ENCODE data around the gene RFFL. TPM values are rescaled to one million over a fixed set of nuclear protein-coding genes. Genes with fewer than 3 reads are reported as not detected.

Gene RFFL
- total and polyA plus RNA-seq, 3 donors from 2014 or later = 42.0 to 68.6 (median 46.3) TPM

DNA sequence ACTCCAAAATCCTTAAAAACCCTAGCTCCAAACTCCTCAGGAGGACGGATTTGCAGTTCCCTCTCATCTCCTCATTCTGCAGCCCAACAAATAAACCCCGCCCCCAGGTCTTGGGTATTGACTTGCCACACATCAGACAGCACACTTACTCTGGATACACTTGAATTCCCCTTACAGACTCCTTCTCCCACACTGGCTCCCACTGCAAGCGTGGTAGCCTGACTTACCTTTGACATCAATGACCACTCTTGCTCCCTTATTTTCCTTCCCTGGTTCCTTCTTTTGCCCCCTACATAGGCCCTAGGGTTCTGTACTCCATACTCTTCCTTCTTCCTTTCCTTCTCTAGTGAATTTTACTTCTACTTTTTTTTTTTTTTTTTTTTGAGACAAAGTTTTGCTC, 7.5 kb downstream of the RFFL start:
- TF ChIP-seq CTCF (IDR thresholded peaks at IDR 0.05) (no peak), POLR2A (IDR thresholded peaks at IDR 0.05) (no peak)
- peaks cover 4% of the 10 kb centered on the region for H3K4me1 ChIP-seq
- no peak overlapping the region for H3K4me3 ChIP-seq
- WGBS, 2 donors = 95 to 97% methylated on average over 3 of the region's 3 CpGs
- DNase-seq = no peak
- no peaks in the 10 kb centered on the region for H3K36me3 ChIP-seq (ENCODE audit: low read depth, missing control alignments)
- no peaks in the 10 kb centered on the region for H3K9me3 ChIP-seq
- intact Hi-C loops (cut with DNase I; ENCODE audit: low total_unique reads) = no loop called here
- H3K27me3 ChIP-seq = no peaks in the 10 kb centered on the region
- no peak overlapping the region for H3K27ac ChIP-seq

GRCh38 chr17:35053204-35053603, 10.3 kb downstream of the RFFL start:
- 91 to 100% methylated on average over 1 of the region's 1 CpG for WGBS, 2 donors
- H3K4me3 ChIP-seq = no peak overlapping the region
- intact Hi-C loops (cut with DNase I; ENCODE audit: low total_unique reads) = no loop called here
- no peaks in the 10 kb centered on the region for H3K9me3 ChIP-seq
- no peak overlapping the region for H3K27ac ChIP-seq
- DNase-seq = no peak
- peaks cover 6% of the 10 kb centered on the region for H3K4me1 ChIP-seq
- no peaks in the 10 kb centered on the region for H3K27me3 ChIP-seq
- TF ChIP-seq CTCF (IDR thresholded peaks at IDR 0.05) = no peak
- TF ChIP-seq POLR2A (IDR thresholded peaks at IDR 0.05) = no peak
- H3K36me3 ChIP-seq (ENCODE audit: low read depth, missing control alignments) = no peaks in the 10 kb centered on the region

DNA sequence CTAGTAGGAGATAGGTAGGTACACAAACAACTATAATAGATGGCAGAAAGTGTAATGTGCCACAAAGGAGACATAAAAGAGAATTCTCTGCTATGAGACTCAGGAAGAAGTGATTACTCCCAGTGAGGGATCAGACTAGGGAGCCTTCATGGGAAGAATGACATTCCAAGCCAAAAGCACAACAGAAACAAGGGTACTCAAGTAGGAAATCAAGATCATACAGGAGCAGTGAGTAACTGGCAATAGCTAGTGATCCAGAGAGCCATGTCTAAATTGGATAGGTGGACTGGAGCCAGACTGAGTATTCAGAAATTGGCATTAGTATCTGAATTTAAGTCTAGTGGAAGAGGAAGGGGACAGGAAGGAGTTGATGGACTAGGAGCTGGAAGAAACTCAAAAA, 10.7 kb downstream of the RFFL start:
- Histone ChIP-seq H3K9me3 (no peaks in the 10 kb centered on the region), H3K27ac (no peak overlapping the region), H3K4me1 (peaks cover 6% of the 10 kb centered on the region), H3K36me3 (ENCODE audit: low read depth, missing control alignments) (no peaks in the 10 kb centered on the region), H3K4me3 (no peak overlapping the region), H3K27me3 (no peaks in the 10 kb centered on the region)
- intact Hi-C loops (cut with DNase I; ENCODE audit: low total_unique reads) = no loop called here
- no peak for DNase-seq
- TF ChIP-seq CTCF (IDR thresholded peaks at IDR 0.05) (no peak), POLR2A (IDR thresholded peaks at IDR 0.05) (no peak)

DNA sequence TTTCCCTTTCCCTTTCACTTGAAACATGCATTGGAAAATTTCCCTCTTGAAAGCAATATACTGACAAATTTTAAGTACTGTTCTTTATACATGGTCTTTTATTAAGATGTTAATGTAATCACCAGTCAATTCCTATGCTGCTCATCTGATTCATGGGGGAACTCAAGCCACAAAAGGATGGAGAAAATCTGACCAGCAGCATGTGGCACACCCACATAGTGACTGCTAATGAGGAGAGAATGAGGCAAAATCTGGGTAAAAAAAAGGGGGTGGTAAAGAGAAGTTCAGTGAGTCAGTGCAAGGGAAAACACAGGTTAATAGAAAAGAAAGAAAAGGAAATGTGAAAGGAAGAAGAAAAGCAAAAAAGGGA, 11.3 kb downstream of the RFFL start:
- Histone ChIP-seq H3K4me1 (peaks cover 6% of the 10 kb centered on the region), H3K27me3 (no peaks in the 10 kb centered on the region), H3K9me3 (no peaks in the 10 kb centered on the region), H3K27ac (no peak overlapping the region), H3K36me3 (ENCODE audit: low read depth, missing control alignments) (no peaks in the 10 kb centered on the region), H3K4me3 (no peak overlapping the region)
- intact Hi-C loops (cut with DNase I; ENCODE audit: low total_unique reads) = no loop called here
- no peak for TF ChIP-seq CTCF (IDR thresholded peaks at IDR 0.05)
- TF ChIP-seq POLR2A (IDR thresholded peaks at IDR 0.05) = no peak
- DNase-seq = no peak

DNA sequence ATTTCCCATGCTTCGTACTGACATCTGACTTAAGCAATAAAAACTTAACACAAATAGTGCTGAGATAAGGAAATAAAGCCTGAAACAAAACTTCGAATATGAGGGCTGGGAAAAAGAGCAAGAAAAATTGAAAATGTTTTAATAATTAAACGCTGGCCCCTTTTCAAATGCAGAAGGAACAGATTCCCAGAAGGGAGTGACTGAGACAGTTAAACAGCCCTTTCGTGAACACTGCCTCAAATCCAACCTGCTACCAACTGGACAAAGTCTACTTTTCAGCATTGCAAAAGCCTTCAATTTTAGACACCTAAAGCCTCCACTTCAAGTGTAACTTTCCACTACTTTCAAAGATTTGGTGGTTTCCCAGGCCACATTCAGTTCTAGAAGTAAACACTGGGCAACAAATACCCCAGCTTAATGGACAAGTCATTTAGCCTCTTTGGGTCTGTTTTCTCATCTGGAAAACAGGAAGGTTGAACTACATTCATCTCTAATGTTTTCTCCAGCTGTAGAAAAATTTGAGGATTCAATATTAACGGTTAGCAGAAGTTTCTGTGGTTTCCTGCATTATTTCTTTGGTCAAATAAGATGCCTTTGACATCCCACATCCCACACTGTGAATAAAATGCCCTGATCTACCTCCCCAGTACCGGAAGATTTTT, 11.8 kb downstream of the RFFL start:
- H3K4me1 ChIP-seq = peaks cover 6% of the 10 kb centered on the region
- H3K9me3 ChIP-seq = no peaks in the 10 kb centered on the region
- DNase-seq = no peak
- TF ChIP-seq CTCF (IDR thresholded peaks at IDR 0.05) (no peak), POLR2A (IDR thresholded peaks at IDR 0.05) (no peak)
- H3K4me3 ChIP-seq = no peak overlapping the region
- intact Hi-C loops (cut with DNase I; ENCODE audit: low total_unique reads) = no loop called here
- no peaks in the 10 kb centered on the region for H3K27me3 ChIP-seq
- no peak overlapping the region for H3K27ac ChIP-seq
- 49 to 52% methylated on average over 6 of the region's 6 CpGs for WGBS, 2 donors
- no peaks in the 10 kb centered on the region for H3K36me3 ChIP-seq (ENCODE audit: low read depth, missing control alignments)
